SK-N-SH (cell line): ENCODE results near the gene CMC1. TPM values are rescaled to one million over a fixed set of nuclear protein-coding genes. Genes with fewer than 3 reads are reported as not detected.

Source experiments
- CTCF ChIA-PET: fragments of 300-600, 350-600 bp; formaldehyde crosslinking; extraction: SDS; loops from one replicate; lab custom pipeline; 2021; lab: Yijun Ruan, JAX
- POLR2A ChIA-PET: fragments of 350-600 bp; sonication (Branson Sonifier 250); formaldehyde crosslinking; extraction: SDS; loops from one replicate; lab custom pipeline; 2020; ENCODE audit warnings: antibody characterized with exemption, inconsistent platforms; lab: Yijun Ruan, JAX
- DNase-seq: peaks from one replicate; pipeline ENCODE4 v3.0.0; 2012
- H2AFZ ChIP-seq: fragments of 200-600 bp; sonication (generic); 2 replicates; pipeline ENCODE4 v1.8.1; 2016; ENCODE audit warnings: antibody characterized with exemption, mild to moderate bottlenecking, low read depth
- H3F3A ChIP-seq: fragments of 200-600 bp; sonication (generic); replicated peaks from 2 replicates; pipeline ENCODE3; 2016; ENCODE audit warnings: antibody characterized with exemption, mild to moderate bottlenecking; ENCODE audit not compliant: insufficient read depth
- H3K27ac ChIP-seq, 2 experiments: fragments of 200-500 bp in 1 of 2; fragments of 200-600 bp in 1 of 2; sonication (Bioruptor generic) in 1 of 2; sonication (generic), shearing (Covaris generic) in 1 of 2; 2 replicates each; pipeline versions ENCODE4 v1.5.1 to v1.6.1; 2014 to 2016; ENCODE audit warnings: low read depth in 2 of 2, inconsistent platforms in 1 of 2, low read length in 1 of 2, mild to moderate bottlenecking in 1 of 2, mixed read lengths in 1 of 2
- H3K27me3 ChIP-seq: fragments of 200-600 bp; sonication (generic), shearing (Covaris generic); 2 replicates; pipeline ENCODE4 v1.6.1; 2016; ENCODE audit warnings: mixed run types; ENCODE audit not compliant: insufficient read depth
- H3K36me3 ChIP-seq, 2 experiments: fragments of 200-500 bp in 1 of 2; fragments of 200-600 bp in 1 of 2; sonication (Bioruptor generic) in 1 of 2; sonication (generic) in 1 of 2; replicated peaks in 1 of 2; 2 replicates each; pipeline versions ENCODE3 to v1.5.1; 2014 to 2016; ENCODE audit warnings: low read length in 1 of 2, mild to moderate bottlenecking in 1 of 2; ENCODE audit not compliant: insufficient read depth in 2 of 2, control insufficient read depth in 1 of 2
- H3K4me1 ChIP-seq, 2 experiments: fragments of 200-500 bp in 1 of 2; fragments of 200-600 bp in 1 of 2; sonication (Bioruptor generic) in 1 of 2; sonication (generic), shearing (Covaris generic) in 1 of 2; 2 replicates each; pipeline versions ENCODE4 v1.5.1 to v1.6.1; 2014 to 2016; ENCODE audit warnings: low read depth in 1 of 2, low read length in 1 of 2, mixed run types in 1 of 2; ENCODE audit not compliant: insufficient read depth in 2 of 2, control insufficient read depth in 1 of 2
- H3K4me2 ChIP-seq: fragments of 200-600 bp; sonication (generic), shearing (Covaris generic); 2 replicates; pipeline ENCODE4 v1.6.1; 2017; ENCODE audit warnings: mixed run types
- H3K4me3 ChIP-seq, 2 experiments: fragments of 200-500 bp in 1 of 2; fragments of 200-600 bp in 1 of 2; sonication (Bioruptor generic) in 1 of 2; sonication (generic), shearing (Covaris generic) in 1 of 2; 2 replicates each; pipeline versions ENCODE4 v1.5.1 to v1.8.1; 2014 to 2016; ENCODE audit warnings: low read depth in 2 of 2, inconsistent platforms in 1 of 2, low read length in 1 of 2, mild to moderate bottlenecking in 1 of 2, mixed read lengths in 1 of 2, moderate library complexity in 1 of 2
- H3K79me2 ChIP-seq: fragments of 200-600 bp; sonication (generic); 2 replicates; pipeline ENCODE4 v1.8.1; 2017; ENCODE audit warnings: mild to moderate bottlenecking; ENCODE audit not compliant: insufficient read depth
- H3K9ac ChIP-seq: fragments of 200-600 bp; sonication (generic); 2 replicates; pipeline ENCODE4 v1.6.1; 2017; ENCODE audit warnings: mixed run types
- H3K9me2 ChIP-seq: fragments of 200-600 bp; sonication (generic); 2 replicates; pipeline ENCODE4 v1.6.1; 2017; ENCODE audit warnings: mixed run types
- H3K9me3 ChIP-seq: fragments of 200-600 bp; sonication (generic); 2 replicates; pipeline ENCODE4 v1.6.1; 2017; ENCODE audit warnings: mixed run types, mild to moderate bottlenecking, moderate library complexity
- H4K20me1 ChIP-seq: fragments of 200-600 bp; sonication (generic); 2 replicates; pipeline ENCODE4 v1.6.1; 2017; ENCODE audit warnings: mild to moderate bottlenecking, mixed run types; ENCODE audit not compliant: insufficient read depth
- ELF1 ChIP-seq: IDR thresholded peaks from 2 replicates; pipeline ENCODE4 v1.4.0; 2012
- FOSL2 ChIP-seq: IDR thresholded peaks from 2 replicates; pipeline ENCODE4 v1.4.0; 2012; ENCODE audit warnings: low read depth, mild to moderate bottlenecking, moderate library complexity, borderline replicate concordance
- GATA2 ChIP-seq: sonication (generic); formaldehyde crosslinking; IDR thresholded peaks from 2 replicates; pipeline ENCODE4 v1.5.0; 2020; ENCODE audit warnings: mild to moderate bottlenecking, missing genetic modification reagents
- JUND ChIP-seq: IDR thresholded peaks from 2 replicates; pipeline ENCODE4 v1.4.0; 2012
- MEF2A ChIP-seq: IDR thresholded peaks from 2 replicates; pipeline ENCODE4 v1.4.0; 2012; ENCODE audit warnings: low read depth, borderline replicate concordance
- MXI1 ChIP-seq: IDR thresholded peaks from 2 replicates; pipeline ENCODE4 v1.6.1; 2012; ENCODE audit warnings: mild to moderate bottlenecking, low read depth, low read length, improper control_type of control experiment
- NRF1 ChIP-seq: IDR thresholded peaks from 2 replicates; pipeline ENCODE4 v1.6.1; 2012; ENCODE audit warnings: low read depth, mild to moderate bottlenecking, low read length
- RXRA ChIP-seq: IDR thresholded peaks from 2 replicates; pipeline ENCODE4 v1.4.0; 2012; ENCODE audit warnings: low read depth, mild to moderate bottlenecking, borderline replicate concordance
- SMC3 ChIP-seq: IDR thresholded peaks from 2 replicates; pipeline ENCODE4 v1.6.1; 2012; ENCODE audit warnings: low read depth, low read length, improper control_type of control experiment
- TAF1 ChIP-seq: IDR thresholded peaks from 2 replicates; pipeline ENCODE4 v1.6.1; 2012; ENCODE audit warnings: low read depth, mild to moderate bottlenecking, low read length, moderate library complexity, borderline replicate concordance
- TCF12 ChIP-seq: IDR thresholded peaks from 2 replicates; pipeline ENCODE4 v1.4.0; 2012
- TEAD4 ChIP-seq: IDR thresholded peaks from 2 replicates; pipeline ENCODE4 v1.4.0; 2012; ENCODE audit warnings: mild to moderate bottlenecking, borderline replicate concordance; ENCODE audit not compliant: insufficient read depth
- USF2 ChIP-seq: fragments of 150-350 bp; IDR thresholded peaks from 2 replicates; pipeline ENCODE4 v1.6.1; 2017; ENCODE audit warnings: antibody characterized with exemption, low read length, low read depth, borderline replicate concordance
- YY1 ChIP-seq: IDR thresholded peaks from 2 replicates; pipeline ENCODE4 v1.4.0; 2012; ENCODE audit warnings: low read depth, mild to moderate bottlenecking
- WGBS: methylation state at CpG from one replicate; pipeline ENCODE4 v1.1.6; 2017; ENCODE audit warnings: low lambda C conversion rate; 5-methylcytosine and 5-hydroxymethylcytosine counted together
- polyA plus RNA-seq, 3 experiments: library from polyadenylated mRNA; depleted of rRNA; stranded (reverse); fragments of >200 nt; gene quantifications; 2 replicates each; pipeline ENCODE4 v1.2.3, GENCODE V29; 2012

Gene CMC1
- polyA plus RNA-seq, 1 of the 3 experiments (the other 2 are of a cell fraction), result 24.1 TPM

GRCh38 chr3:28224430-28224829 is 17.0 kb upstream of the CMC1 start:
- POLR2A ChIA-PET, result no interaction called here
- Histone ChIP-seq H3K27me3 (no peaks in the 10 kb centered on the region; the same call in 1 of the 2 replicates), H3K4me2 (no peak overlapping the region)
- DNase-seq, result no peak
- TF ChIP-seq GATA2 (CRISPR knock-in tag) (no peak), MEF2A (no peak), ELF1 (no peak), YY1 (no peak), TEAD4 (no peak), USF2 (no peak), RXRA (no peak), SMC3 (no peak), TCF12 (no peak), MXI1 (no peak)
- TF ChIP-seq, all 33 proteins: peak for 0
- CTCF ChIA-PET, result no interaction called here
- Histone ChIP-seq H3K36me3 (no peaks in the 10 kb centered on the region), H3K4me1 (no peaks in the 10 kb centered on the region), H3K27ac (no peak overlapping the region), H3K79me2 (no peaks in the 10 kb centered on the region), H3K9ac (no peak overlapping the region), H3K4me3 (no peak overlapping the region), H3F3A (no peaks in the 10 kb centered on the region), H2AFZ (no peak overlapping the region), H3K9me2 (no peaks in the 10 kb centered on the region), H3K9me3 (no peaks in the 10 kb centered on the region), H4K20me1 (no peaks in the 10 kb centered on the region)
- 2% methylated on average over 3 of the region's 4 CpGs for WGBS

- H3K9ac ChIP-seq, result no peak overlapping the region
- ChIA-PET CTCF (interaction anchor here (1.1 kb wide), 1 partner anchor 13 kb away, joined by 4 read pairs; no protein-coding TSS in a partner anchor), POLR2A (no interaction called here)
- WGBS, result 72% methylated on average over 3 of the region's 3 CpGs
- no peaks in the 10 kb centered on the region; the same call in 1 of the 2 replicates for H3K27me3 ChIP-seq
- no peak overlapping the region for H3K4me3 ChIP-seq
- H3K9me2 ChIP-seq, result no peaks in the 10 kb centered on the region
- no peak for TF ChIP-seq NRF1
- no peaks in the 10 kb centered on the region for H3F3A ChIP-seq
- H3K79me2 ChIP-seq, result no peaks in the 10 kb centered on the region
- H3K27ac ChIP-seq, result no peak overlapping the region
- no peak for DNase-seq
- H4K20me1 ChIP-seq, result no peaks in the 10 kb centered on the region
- H3K9me3 ChIP-seq, result no peaks in the 10 kb centered on the region
- no peak overlapping the region for H2AFZ ChIP-seq
- H3K4me2 ChIP-seq, result no peak overlapping the region
- H3K4me1 ChIP-seq, result no peaks in the 10 kb centered on the region
- no peaks in the 10 kb centered on the region for H3K36me3 ChIP-seq
Measured at GRCh38 chr3:28226020-28226419, 15.4 kb upstream of the CMC1 start.

- no peak for DNase-seq
- no peaks in the 10 kb centered on the region for H3F3A ChIP-seq
- H3K4me1 ChIP-seq, result no peaks in the 10 kb centered on the region
- no peak overlapping the region for H2AFZ ChIP-seq
- WGBS, result 65% methylated on average over 5 of the region's 5 CpGs
- TF ChIP-seq FOSL2 (no peak), TAF1 (no peak), JUND (no peak)
- H3K27me3 ChIP-seq, result no peaks in the 10 kb centered on the region; the same call in 1 of the 2 replicates
- no peaks in the 10 kb centered on the region for H3K9me3 ChIP-seq
- no peaks in the 10 kb centered on the region for H3K9me2 ChIP-seq
- no peaks in the 10 kb centered on the region for H3K79me2 ChIP-seq
- CTCF ChIA-PET, result no interaction called here
- POLR2A ChIA-PET, result no interaction called here
- no peak overlapping the region for H3K27ac ChIP-seq
- H3K4me2 ChIP-seq, result no peak overlapping the region
- H4K20me1 ChIP-seq, result no peaks in the 10 kb centered on the region
- no peaks in the 10 kb centered on the region for H3K36me3 ChIP-seq
- H3K4me3 ChIP-seq, result no peak overlapping the region
- H3K9ac ChIP-seq, result no peak overlapping the region
Measured at GRCh38 chr3:28228623-28229022, 12.8 kb upstream of the CMC1 start.
